Upper lobe of left lung (tissue), 6 donors: ENCODE results near the gene OR4D1. TPM values are rescaled to one million over a fixed set of nuclear protein-coding genes. Genes with fewer than 3 reads are reported as not detected.
"Not testable (repeated sequence)": the region's sequence is repeated elsewhere in the genome, so short reads cannot be mapped to it uniquely, and the experiment has no call there.

ENCODE experiments used
- ATAC-seq, 2 donors: fragments of 200-7000 bp; cut with Tn5 transposase; one replicate each; pipeline ENCODE4 v1.9.1; 2022; ENCODE audit warnings: mild to moderate bottlenecking in 2 of 2, moderate library complexity in 2 of 2; ENCODE audit not compliant: low FRiP score in 2 of 2
- DNase-seq, 2 donors: peaks; one replicate each; pipeline ENCODE4 v3.0.0-alpha.2; 2019 to 2020
- H3K27ac ChIP-seq, 4 donors: fragments of 200-600 bp; sonication (generic); one replicate each; pipeline ENCODE4 v1.5.1; 2016 to 2019
- H3K27me3 ChIP-seq, 4 donors: fragments of 200-600 bp; sonication (generic); one replicate each; pipeline ENCODE4 v1.5.1; 2017 to 2019
- H3K36me3 ChIP-seq, 4 donors: fragments of 200-600 bp; sonication (generic); one replicate each; pipeline ENCODE4 v1.5.1; 2016 to 2019
- H3K4me1 ChIP-seq, 4 donors: fragments of 200-600 bp; sonication (generic); one replicate each; pipeline ENCODE4 v1.5.1; 2018 to 2019
- H3K4me3 ChIP-seq, 4 donors: fragments of 200-600 bp; sonication (generic); one replicate each; pipeline ENCODE4 v1.5.1; 2017 to 2019; ENCODE audit warnings: mild to moderate bottlenecking in 2 of 4, moderate library complexity in 1 of 4
- H3K9me3 ChIP-seq, 4 donors: fragments of 200-600 bp; sonication (generic); one replicate each; pipeline ENCODE4 v1.5.1; 2018 to 2019
- CTCF ChIP-seq, 6 experiments: fragments of 450-650 bp in 4 of 6; fragments of 200-600 bp in 2 of 6; sonication (generic) in 2 of 6; IDR thresholded peaks; one replicate each; pipeline ENCODE4 v1.5.1; 2016 to 2019; ENCODE audit warnings: antibody characterized with exemption in 6 of 6
- EP300 ChIP-seq, 4 donors: sonication (generic); formaldehyde crosslinking; IDR thresholded peaks; one replicate each; pipeline ENCODE4 v1.5.1; 2017; ENCODE audit warnings: antibody characterized with exemption in 4 of 4, control low read depth in 2 of 4
- POLR2A ChIP-seq, 4 donors: fragments of 450-650 bp; IDR thresholded peaks; one replicate each; pipeline ENCODE4 v1.5.1; 2016 to 2017; ENCODE audit warnings: antibody characterized with exemption in 4 of 4, mild to moderate bottlenecking in 2 of 4
- POLR2AphosphoS5 ChIP-seq, 2 donors: sonication (generic); formaldehyde crosslinking; IDR thresholded peaks; one replicate each; pipeline ENCODE4 v1.5.1; 2017; ENCODE audit warnings: antibody characterized with exemption in 2 of 2
- WGBS, 2 donors: methylation state at CpG; one replicate each; pipeline ENCODE4 v1.1.5; 2017 to 2018; 5-methylcytosine and 5-hydroxymethylcytosine counted together
- total RNA-seq, 6 donors: library from RNA; depleted of rRNA in 4 of 6; stranded (reverse); fragments of >200 nt in 4 of 6; gene quantifications; one replicate each; pipeline versions ENCODE4 v1.1.0 to v1.2.1, GENCODE V29; 2016 to 2021
- donor health status: DM: no; HTN: no; CAD: no; lungs with moderate emphysema.
- donor health status: DM: no; HTN: yes; CAD: no; lungs with severe emphysema.

The OR4D1 gene
- not detected for total RNA-seq

- Histone ChIP-seq H3K9me3 (peaks cover 9 to 25% (median 16%) of the 10 kb centered on the region in 4 donors), H3K4me1 (peaks cover 0 to 8% (median 4%) of the 10 kb centered on the region in 4 donors), H3K4me3 (no peak within 1 kb of the TSS), H3K27ac (no peak within 1 kb of the TSS), H3K27me3 (no peaks in the 10 kb centered on the region), H3K36me3 (no peaks in the 10 kb centered on the region)
- ATAC-seq (no peak), DNase-seq (no peak)
- WGBS, 2 donors, result 60 to 74% methylated on average over 1 of the region's 1 CpG
- TF ChIP-seq POLR2AphosphoS5 (IDR thresholded peaks at IDR 0.05) (no peak), POLR2A (IDR thresholded peaks at IDR 0.05) (no peak)
Observed at GRCh38 chr17:58147930-58148434, at the start of gene OR4D1. Gene OR4D1, plus strand, starts transcription at chr17:58148384. Its CDS starts 6,770 bp downstream, at chr17:58155154.

GRCh38 chr17:58100506-58100905, 47.7 kb upstream of the OR4D1 start:
- no peak for ATAC-seq
- H3K36me3 ChIP-seq, result no peaks in the 10 kb centered on the region
- DNase-seq, result no peak
- no peaks in the 10 kb centered on the region for H3K27me3 ChIP-seq
- H3K4me3 ChIP-seq, result no peak overlapping the region
- H3K27ac ChIP-seq, result no peak overlapping the region
- no peaks in the 10 kb centered on the region for H3K9me3 ChIP-seq
- H3K4me1 ChIP-seq, result no peaks in the 10 kb centered on the region
- TF ChIP-seq POLR2AphosphoS5 (IDR thresholded peaks at IDR 0.05) (no peak), POLR2A (IDR thresholded peaks at IDR 0.05) (no peak), CTCF (IDR thresholded peaks at IDR 0.05) (no peak), EP300 (IDR thresholded peaks at IDR 0.05) (no peak)

- not testable (repeated sequence) for H3K27me3 ChIP-seq, H3K36me3 ChIP-seq, H3K4me3 ChIP-seq, H3K27ac ChIP-seq, ATAC-seq, H3K4me1 ChIP-seq, H3K9me3 ChIP-seq, DNase-seq
Observed at GRCh38 chr17:58101898-58102297, 46.3 kb upstream of the OR4D1 start.

GRCh38 chr17:58105093-58105492, 43.1 kb upstream of the OR4D1 start:
- TF ChIP-seq POLR2AphosphoS5 (IDR thresholded peaks at IDR 0.05) (no peak), EP300 (IDR thresholded peaks at IDR 0.05) (no peak)
- no peaks in the 10 kb centered on the region for H3K27me3 ChIP-seq
- ATAC-seq (no peak), DNase-seq (no peak)
- H3K27ac ChIP-seq, result no peak overlapping the region
- H3K9me3 ChIP-seq, result no peaks in the 10 kb centered on the region
- no peaks in the 10 kb centered on the region for H3K4me1 ChIP-seq
- no peak overlapping the region for H3K4me3 ChIP-seq
- 94 to 97% methylated on average over 1 of the region's 1 CpG for WGBS, 2 donors
- no peaks in the 10 kb centered on the region for H3K36me3 ChIP-seq

GRCh38 chr17:58107306-58107705, 40.9 kb upstream of the OR4D1 start:
- DNase-seq (no peak), ATAC-seq (no peak)
- Histone ChIP-seq H3K4me3 (no peak overlapping the region), H3K27ac (no peak overlapping the region), H3K27me3 (no peaks in the 10 kb centered on the region), H3K4me1 (no peaks in the 10 kb centered on the region), H3K9me3 (no peaks in the 10 kb centered on the region), H3K36me3 (no peaks in the 10 kb centered on the region)
- TF ChIP-seq EP300 (IDR thresholded peaks at IDR 0.05) (no peak), POLR2AphosphoS5 (IDR thresholded peaks at IDR 0.05) (no peak), CTCF (IDR thresholded peaks at IDR 0.05) (no peak), POLR2A (IDR thresholded peaks at IDR 0.05) (no peak)
- WGBS, 2 donors, result 41 to 59% methylated on average over 1 of the region's 1 CpG

GRCh38 chr17:58109197-58109596, 39.0 kb upstream of the OR4D1 start:
- DNase-seq (no peak), ATAC-seq (no peak)
- Histone ChIP-seq H3K27me3 (no peaks in the 10 kb centered on the region), H3K9me3 (no peaks in the 10 kb centered on the region), H3K4me1 (peaks cover 0 to 5% (median 0%) of the 10 kb centered on the region in 4 donors), H3K27ac (no peak overlapping the region), H3K4me3 (no peak overlapping the region), H3K36me3 (no peaks in the 10 kb centered on the region)
- TF ChIP-seq CTCF (IDR thresholded peaks at IDR 0.05) (no peak), POLR2A (IDR thresholded peaks at IDR 0.05) (no peak), POLR2AphosphoS5 (IDR thresholded peaks at IDR 0.05) (no peak), EP300 (IDR thresholded peaks at IDR 0.05) (no peak)
- WGBS, 2 donors, result 50 to 79% methylated on average over 1 of the region's 1 CpG
